Activated T-cell treated with anti-CD3 and anti-CD28 coated beads for 48 hours (primary cell): ENCODE results near the gene CKAP2L.

Experiments
- DNase-seq: peaks from one replicate; pipeline ENCODE4 v3.0.0-alpha.2; 2020; ENCODE audit warnings: low read depth

The CKAP2L gene

DNA sequence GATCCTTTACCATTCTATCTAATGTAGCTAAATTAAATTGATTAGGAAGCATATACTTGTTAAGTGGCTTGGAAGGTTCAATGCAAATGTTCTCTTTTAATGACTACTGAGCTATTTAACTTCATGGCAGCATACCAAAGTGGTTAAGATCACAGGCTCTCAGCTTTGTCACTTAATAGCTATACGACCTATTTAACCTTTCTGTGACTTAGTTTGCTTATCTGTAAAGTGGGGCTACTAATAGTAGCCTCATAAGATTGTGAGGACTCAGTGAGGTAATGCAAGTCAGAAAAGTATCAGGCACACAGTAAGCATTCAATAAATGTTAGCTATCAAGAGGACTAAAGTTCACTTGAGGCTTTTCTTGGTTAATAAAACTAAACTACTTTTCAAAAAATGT is 4.3 kb downstream of the CKAP2L start:
- DNase-seq: no peak

GRCh38 chr2:112758711-112759110 is 5.7 kb downstream of the CKAP2L start:
- DNase-seq: no peak

DNA sequence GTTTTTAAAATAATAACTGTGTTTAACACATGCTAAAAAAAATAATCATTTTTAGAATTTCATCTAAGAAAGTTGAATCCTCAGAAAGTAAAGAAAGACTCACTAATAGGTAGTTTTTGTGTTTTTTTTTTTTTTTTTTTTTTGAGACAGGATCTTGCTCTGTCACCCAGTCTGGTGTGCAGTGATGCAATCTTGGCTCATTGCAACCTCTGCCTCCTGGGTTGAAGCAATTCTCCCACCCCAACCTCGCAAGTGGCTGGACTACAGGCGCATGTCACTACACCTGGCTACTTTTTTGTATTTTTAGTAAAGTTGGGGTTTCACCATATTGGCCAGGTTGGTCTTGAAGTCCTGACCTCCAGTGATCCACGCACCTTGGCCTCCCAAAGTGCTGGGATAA is 7.1 kb downstream of the CKAP2L start:
- DNase-seq: no peak

GRCh38 chr2:112756207-112756606 is 8.2 kb downstream of the CKAP2L start:
- DNase-seq: no peak

DNA sequence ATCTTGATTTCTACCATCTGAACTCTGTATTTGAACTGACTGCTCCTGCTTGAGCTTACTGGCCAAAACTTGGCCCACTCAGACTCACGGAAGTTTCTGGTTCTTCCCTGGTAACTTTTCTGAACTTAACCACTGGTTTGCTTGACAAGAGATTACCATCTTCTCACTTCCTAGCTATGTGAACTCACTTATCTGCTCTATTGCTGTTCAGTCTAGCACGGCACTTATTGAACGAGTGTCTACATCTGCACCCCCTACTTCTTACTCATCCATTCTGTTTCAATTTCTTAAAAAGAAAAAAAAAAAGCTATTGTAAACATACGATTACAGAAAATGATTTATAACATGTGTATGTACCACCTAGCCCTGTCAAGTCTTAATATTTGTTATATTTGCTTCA is 9.0 kb downstream of the CKAP2L start:
- DNase-seq: no peak

DNA sequence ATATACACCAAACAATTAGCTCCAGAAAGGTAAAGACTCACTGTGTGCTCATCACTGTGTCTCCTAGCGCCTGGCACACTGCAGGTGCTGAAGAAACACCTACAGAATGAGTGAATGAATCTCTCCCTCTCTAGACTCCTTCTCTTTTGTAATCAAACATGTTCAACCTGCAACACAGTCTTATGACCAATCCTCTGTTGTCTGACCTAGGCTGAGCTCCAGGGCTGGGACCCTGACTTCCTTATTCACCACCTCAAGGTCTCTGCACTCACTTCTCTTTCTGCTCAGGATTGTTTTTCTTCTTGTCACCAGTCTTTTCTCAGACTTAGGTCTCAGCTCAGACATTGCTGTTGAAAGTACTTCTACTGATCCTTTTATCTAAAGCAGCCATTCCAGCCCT is 9.8 kb downstream of the CKAP2L start:
- no peak for DNase-seq

DNA sequence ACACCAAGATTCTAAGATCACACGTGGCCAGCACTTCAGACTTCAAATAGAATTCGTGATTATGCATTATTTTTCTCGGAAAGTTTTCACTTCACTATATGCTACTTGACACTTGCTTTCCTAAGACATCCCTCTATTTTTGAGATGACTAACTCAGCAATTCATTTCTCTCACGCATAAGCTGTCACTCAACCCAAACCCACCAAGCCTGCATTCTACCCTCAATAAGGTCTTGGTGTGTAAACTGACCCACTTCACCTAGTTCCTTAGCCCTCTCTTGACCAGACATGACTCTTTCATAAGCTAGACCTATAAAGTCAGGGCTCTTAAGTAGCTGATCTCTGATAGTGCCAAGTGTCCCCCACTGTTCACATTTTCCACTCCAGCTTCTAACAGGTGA is 11.7 kb downstream of the CKAP2L start:
- DNase-seq: no peak

GRCh38 chr2:112751451-112752197 is 12.8 kb downstream of the CKAP2L start:
- no peak for DNase-seq

- DNase-seq: no peak
Measured at GRCh38 chr2:112750560-112750843, 13.9 kb downstream of the CKAP2L start.

GRCh38 chr2:112749755-112750559 is 14.5 kb downstream of the CKAP2L start:
- DNase-seq: peak; percentile 76

DNA sequence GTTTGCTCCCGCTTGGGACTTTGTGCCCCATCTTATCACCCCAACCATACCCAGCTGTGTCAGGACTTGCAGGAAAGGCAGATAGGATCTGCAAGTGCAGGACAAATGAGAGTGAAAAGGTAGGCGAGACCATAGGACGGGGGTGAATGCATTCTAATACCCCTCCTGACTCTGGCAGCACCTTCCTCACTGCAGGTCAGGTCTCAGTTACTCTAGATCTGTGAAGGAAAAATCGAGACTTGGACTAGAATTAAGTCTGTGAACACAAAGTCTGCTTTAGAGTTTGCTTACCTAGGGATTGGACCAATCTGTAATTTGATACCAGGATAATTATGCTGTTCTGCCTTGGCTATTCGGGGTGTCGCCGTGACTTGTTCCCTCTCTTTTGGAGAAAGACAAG is 23.9 kb downstream of the CKAP2L start:
- DNase-seq: no peak

DNA sequence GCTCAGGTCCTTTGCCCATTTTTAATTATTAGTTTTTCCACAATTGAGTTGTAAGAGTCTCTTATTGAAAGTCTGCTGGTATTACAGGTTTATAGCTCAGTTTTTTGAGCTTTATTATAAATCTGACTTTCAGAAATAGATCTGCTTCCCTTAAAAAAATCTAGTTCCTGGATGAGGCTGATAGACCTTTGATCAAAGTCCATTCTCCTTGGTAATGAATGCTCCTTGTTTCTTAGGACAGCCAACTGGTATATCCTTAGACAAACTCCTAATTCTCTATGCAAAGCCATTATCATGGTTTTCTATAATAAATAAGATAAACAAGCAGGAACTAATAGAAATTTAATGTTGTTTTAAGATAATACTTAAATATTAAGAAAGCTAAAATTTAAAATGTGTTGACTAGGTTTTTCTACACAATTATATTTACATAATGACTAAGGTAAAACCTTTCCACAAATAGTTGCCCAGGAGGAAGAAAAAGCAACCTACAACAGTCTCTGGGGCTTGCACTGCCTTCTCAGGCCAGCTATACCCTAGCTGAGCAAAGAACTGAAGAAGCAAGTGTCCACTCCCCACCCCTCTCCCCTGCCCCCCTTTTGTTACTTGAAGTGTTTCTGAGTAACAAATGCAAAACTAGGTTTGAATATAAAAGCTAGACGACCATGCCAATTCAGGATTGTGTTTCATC is 26.7 kb downstream of the CKAP2L start:
- no peak for DNase-seq

DNA sequence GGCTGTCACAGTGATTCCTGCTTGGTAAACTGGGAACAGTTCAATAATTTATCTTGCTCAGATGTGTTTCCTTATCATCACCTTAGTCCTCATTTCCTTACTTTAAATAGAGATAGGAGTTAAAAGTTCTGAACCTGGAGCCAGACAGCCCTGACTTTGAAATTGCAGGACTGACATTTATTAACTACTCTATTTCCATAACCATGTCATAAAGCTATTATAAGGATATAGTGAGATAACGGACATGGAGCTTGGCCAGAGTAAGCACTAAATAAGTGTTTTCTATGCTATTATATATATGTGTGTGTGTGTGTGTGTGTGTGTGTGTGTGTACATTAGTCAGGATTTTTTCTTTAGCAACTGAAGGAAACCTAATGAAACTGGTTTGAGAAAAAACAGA is 30.5 kb downstream of the CKAP2L start:
- no peak for DNase-seq

DNA sequence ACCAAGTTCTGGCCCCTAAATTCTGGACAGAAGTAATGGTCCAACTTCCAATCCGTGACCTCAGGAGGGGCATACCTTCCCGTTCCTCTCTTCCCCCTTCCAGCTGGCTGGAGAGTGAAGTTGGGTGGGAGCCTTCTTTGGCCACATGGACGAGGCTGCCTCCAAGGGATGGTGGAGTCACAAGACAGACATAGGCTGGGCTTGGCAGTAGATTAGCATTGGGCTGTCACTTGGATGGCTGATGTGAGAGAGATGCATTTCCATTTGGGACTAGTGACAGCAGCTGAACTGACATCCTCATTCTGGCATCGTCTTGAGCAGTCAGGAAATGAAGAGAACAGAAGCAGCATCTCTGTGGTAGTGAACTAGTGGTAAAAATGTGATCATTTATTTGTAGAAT is 31.0 kb downstream of the CKAP2L start:
- DNase-seq: no peak

DNA sequence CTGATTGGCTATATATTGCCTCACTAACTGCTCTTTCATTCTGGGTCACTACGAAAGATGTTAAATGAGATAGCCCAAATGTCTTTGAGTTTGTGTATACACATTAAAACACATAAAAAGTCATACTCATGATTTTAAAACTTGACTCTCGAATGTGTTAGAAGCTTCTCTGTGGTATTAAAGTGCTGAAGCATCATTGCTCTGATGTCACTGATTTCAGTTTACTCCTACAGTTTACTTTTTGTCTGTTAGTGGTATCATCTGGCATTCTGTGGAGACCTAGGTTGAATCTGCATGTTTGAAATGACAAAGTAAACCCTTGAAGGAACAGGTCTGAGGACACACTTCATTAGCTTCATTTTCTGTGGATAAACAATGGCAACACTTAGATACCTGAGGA is 32.9 kb downstream of the CKAP2L start:
- no peak for DNase-seq

GRCh38 chr2:112730791-112731190 is 33.6 kb downstream of the CKAP2L start:
- no peak for DNase-seq

DNA sequence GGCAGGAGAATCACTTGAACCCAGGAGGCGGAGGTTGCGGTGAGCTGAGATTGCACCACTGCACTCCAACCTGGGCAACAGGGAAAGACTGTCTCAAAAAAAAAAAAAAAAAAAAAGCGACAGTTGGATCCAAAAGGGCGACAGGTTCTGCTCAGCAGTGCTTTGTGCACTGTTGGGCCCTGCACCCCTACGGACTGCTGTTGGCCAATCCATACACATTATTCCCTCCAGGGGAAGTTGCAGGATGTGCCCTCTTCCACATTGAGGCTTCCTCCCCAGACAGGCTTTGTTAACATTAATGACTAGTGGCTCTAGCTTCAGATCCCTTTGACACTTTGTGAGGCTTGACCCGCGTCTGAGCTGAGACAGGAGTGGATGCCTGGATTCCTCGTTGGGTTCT is 34.2 kb downstream of the CKAP2L start:
- DNase-seq: no peak

DNA sequence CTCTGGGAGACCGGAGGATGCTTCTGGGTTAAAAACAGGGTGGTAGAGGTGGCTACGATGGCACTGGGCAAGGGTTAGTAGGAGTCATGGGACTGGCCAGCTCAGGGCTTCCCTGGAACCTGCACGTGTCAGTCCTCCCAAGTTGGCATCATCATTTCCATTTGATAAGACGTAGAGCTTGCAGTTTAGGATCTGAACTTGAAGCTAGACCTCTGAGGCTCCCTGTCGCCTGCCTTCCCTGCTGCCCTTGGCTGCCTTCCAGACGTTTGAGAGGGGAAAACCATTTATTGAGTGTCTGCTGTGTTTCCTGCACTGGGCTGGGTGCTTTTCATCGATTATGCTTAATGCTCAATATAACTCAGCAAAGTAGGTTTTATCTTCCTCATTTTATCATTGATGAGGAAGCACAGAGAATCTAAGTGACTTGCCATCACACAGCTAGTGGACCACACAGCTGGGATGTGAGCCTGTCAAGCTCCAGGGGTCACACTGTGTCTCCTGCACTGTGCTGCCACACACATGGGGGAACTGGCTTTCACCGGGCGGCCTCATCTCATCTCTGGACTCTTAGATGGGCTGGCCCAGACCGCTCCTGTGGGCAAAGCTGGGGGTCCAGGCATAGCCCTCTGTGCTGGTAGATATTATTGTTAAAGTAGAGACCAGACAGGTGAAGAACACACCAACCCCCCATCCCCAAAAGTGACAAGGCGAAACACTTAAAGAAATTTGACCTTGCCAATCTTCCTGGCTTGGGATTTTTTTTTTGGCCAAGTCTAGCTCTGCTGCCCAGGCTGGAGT is 35.8 kb downstream of the CKAP2L start:
- DNase-seq: no peak

- no peak for DNase-seq
Measured at GRCh38 chr2:112728029-112728362, 36.4 kb downstream of the CKAP2L start.

GRCh38 chr2:112727276-112728028 is 37.0 kb downstream of the CKAP2L start:
- no peak for DNase-seq

DNA sequence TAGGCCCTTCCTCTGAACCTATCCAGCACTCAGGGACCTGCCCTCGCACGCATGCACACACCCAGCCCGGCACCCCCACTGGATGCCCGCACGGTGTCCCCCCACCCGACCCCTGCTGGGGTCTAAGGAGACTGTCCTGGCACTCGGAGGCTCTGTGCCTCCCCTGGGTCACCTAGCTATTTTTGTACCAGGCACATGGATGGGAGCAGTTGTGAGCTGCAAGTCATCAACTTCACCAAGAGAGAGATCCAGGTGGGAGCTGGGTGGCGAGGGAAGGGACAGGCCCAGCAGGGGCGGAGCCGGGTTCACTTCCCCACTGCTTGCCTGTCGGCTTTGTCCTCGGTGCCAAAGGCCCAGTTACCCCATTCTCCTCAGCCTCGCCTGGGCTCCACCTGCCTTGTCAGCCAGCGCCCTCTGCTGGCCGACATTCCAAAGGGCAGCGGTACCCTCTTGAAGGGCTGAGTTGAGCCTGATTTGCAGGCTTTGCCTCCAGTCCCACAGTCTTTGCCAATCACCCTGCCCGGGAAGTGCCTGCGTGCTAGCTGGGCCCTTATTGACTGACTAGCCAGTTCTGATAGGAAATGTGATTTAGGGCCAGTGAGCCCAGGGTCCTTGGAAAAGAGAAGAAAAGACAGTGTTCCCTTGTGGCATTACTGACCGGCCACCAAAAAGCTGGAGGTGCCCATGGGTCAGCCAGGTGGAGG is 37.8 kb downstream of the CKAP2L start:
- peak; percentile 85 for DNase-seq
